Neural progenitor cell (in vitro differentiated cells): Measurements from ENCODE around the gene ANKRD34A. TPM values are rescaled to one million over a fixed set of nuclear protein-coding genes. Genes with fewer than 3 reads are reported as not detected.

ENCODE experiments used
- DNase-seq: peaks from one replicate; pipeline ENCODE4 v3.0.0-alpha.2; 2016; ENCODE audit warnings: low spot score
- H2AFZ ChIP-seq: fragments of 200-600 bp; sonication (generic); replicated peaks from 2 replicates; pipeline ENCODE4 v1.6.1; 2016; ENCODE audit warnings: antibody characterized with exemption
- H3F3A ChIP-seq: fragments of 200-600 bp; sonication (generic); 2 replicates; pipeline ENCODE4 v1.6.1; 2016; ENCODE audit warnings: antibody characterized with exemption, low read depth
- H3K27ac ChIP-seq: fragments of 200-600 bp; sonication (generic); 2 replicates; pipeline ENCODE4 v1.5.1; 2016; ENCODE audit warnings: mild to moderate bottlenecking
- H3K27me3 ChIP-seq: fragments of 200-600 bp; sonication (generic); 2 replicates; pipeline ENCODE4 v1.6.1; 2016; ENCODE audit warnings: mild to moderate bottlenecking, moderate library complexity
- H3K36me3 ChIP-seq: fragments of 200-600 bp; sonication (generic); 2 replicates; pipeline ENCODE4 v1.5.1; 2016
- H3K4me1 ChIP-seq: fragments of 200-600 bp; sonication (generic); 2 replicates; pipeline ENCODE4 v1.6.1; 2016; ENCODE audit warnings: mixed run types
- H3K4me2 ChIP-seq: fragments of 200-600 bp; sonication (generic); 2 replicates; pipeline ENCODE4 v1.6.1; 2016
- H3K4me3 ChIP-seq: fragments of 200-600 bp; sonication (generic); 2 replicates; pipeline ENCODE4 v1.5.1; 2016
- H3K79me2 ChIP-seq: fragments of 200-600 bp; sonication (generic); 2 replicates; pipeline ENCODE4 v1.6.1; 2016; ENCODE audit warnings: low read depth
- H3K9ac ChIP-seq: fragments of 200-600 bp; sonication (generic); 2 replicates; pipeline ENCODE4 v1.6.1; 2016
- H3K9me3 ChIP-seq: fragments of 200-600 bp; sonication (generic); 2 replicates; pipeline ENCODE4 v1.5.1; 2016; ENCODE audit warnings: low read depth
- H4K20me1 ChIP-seq: fragments of 200-600 bp; sonication (generic); 2 replicates; pipeline ENCODE4 v1.6.1; 2016; ENCODE audit warnings: low read depth
- H3K27ac Mint-ChIP-seq: 3 replicates; pipeline ENCODE4 v1.8.0; 2021; ENCODE audit warnings: mixed read lengths
- H3K27me3 Mint-ChIP-seq: 2 replicates; pipeline ENCODE4 v1.8.0; 2022; ENCODE audit warnings: low read depth, mild to moderate bottlenecking, inconsistent platforms, moderate library complexity, mixed read lengths; ENCODE audit not compliant: insufficient read depth
- H3K36me3 Mint-ChIP-seq: 3 replicates; pipeline ENCODE4 v1.8.0; 2021; ENCODE audit warnings: mixed read lengths
- H3K4me1 Mint-ChIP-seq: 3 replicates; pipeline ENCODE4 v1.8.0; 2021; ENCODE audit warnings: mixed read lengths
- H3K4me3 Mint-ChIP-seq: 3 replicates; pipeline ENCODE4 v1.8.0; 2021; ENCODE audit warnings: mild to moderate bottlenecking, moderate library complexity, mixed read lengths
- H3K9me3 Mint-ChIP-seq: 3 replicates; pipeline ENCODE4 v1.8.0; 2020; ENCODE audit warnings: mixed read lengths
- EZH2 ChIP-seq: fragments of 200-600 bp; sonication (generic); IDR thresholded peaks from 2 replicates; pipeline ENCODE4 v1.6.1; 2017; ENCODE audit warnings: antibody characterized with exemption, mild to moderate bottlenecking, moderate library complexity
- EZH2phosphoT487 ChIP-seq: fragments of 200-600 bp; sonication (generic); IDR thresholded peaks from 2 replicates; pipeline ENCODE4 v1.6.1; 2017; ENCODE audit warnings: antibody characterized with exemption
- total RNA-seq: library from RNA; depleted of rRNA; stranded (reverse); fragments of >200 nt; gene quantifications from 2 replicates; pipeline ENCODE4 v1.2.3, GENCODE V29; 2015; ENCODE audit warnings: low replicate concordance
- TF ChIP-seq, protein P1 (sequence below): fragments of 200-600 bp; sonication (generic); IDR thresholded peaks from 2 replicates; pipeline ENCODE4 v1.5.1; 2017; ENCODE audit warnings: antibody characterized with exemption, mild to moderate bottlenecking

Gene ANKRD34A
- total RNA-seq, 1 donor from 2014 or later: 0.06 TPM

GRCh38 chr1:145949219-145949618 lies 15.2 kb downstream of the ANKRD34A start:
- Histone ChIP-seq H3K79me2 (no peaks in the 10 kb centered on the region), H4K20me1 (no peaks in the 10 kb centered on the region)
- TF ChIP-seq EZH2phosphoT487 (no peak), EZH2 (no peak)
- TF ChIP-seq, protein P1, sequence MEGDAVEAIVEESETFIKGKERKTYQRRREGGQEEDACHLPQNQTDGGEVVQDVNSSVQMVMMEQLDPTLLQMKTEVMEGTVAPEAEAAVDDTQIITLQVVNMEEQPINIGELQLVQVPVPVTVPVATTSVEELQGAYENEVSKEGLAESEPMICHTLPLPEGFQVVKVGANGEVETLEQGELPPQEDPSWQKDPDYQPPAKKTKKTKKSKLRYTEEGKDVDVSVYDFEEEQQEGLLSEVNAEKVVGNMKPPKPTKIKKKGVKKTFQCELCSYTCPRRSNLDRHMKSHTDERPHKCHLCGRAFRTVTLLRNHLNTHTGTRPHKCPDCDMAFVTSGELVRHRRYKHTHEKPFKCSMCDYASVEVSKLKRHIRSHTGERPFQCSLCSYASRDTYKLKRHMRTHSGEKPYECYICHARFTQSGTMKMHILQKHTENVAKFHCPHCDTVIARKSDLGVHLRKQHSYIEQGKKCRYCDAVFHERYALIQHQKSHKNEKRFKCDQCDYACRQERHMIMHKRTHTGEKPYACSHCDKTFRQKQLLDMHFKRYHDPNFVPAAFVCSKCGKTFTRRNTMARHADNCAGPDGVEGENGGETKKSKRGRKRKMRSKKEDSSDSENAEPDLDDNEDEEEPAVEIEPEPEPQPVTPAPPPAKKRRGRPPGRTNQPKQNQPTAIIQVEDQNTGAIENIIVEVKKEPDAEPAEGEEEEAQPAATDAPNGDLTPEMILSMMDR: no peak

GRCh38 chr1:145947551-145947950 lies 16.8 kb downstream of the ANKRD34A start:
- Histone ChIP-seq H3K4me1 (no peaks in the 10 kb centered on the region), H2AFZ (no peak overlapping the region), H3K27me3 (no peaks in the 10 kb centered on the region), H3K4me3 (no peak overlapping the region), H3K9ac (no peak overlapping the region), H3K4me2 (no peak overlapping the region), H3K79me2 (no peaks in the 10 kb centered on the region), H4K20me1 (no peaks in the 10 kb centered on the region), H3K36me3 (no peaks in the 10 kb centered on the region), H3K9me3 (no peaks in the 10 kb centered on the region), H3F3A (no peaks in the 10 kb centered on the region), H3K27ac (no peak overlapping the region)
- no peaks in the 10 kb centered on the region for H3K27me3 Mint-ChIP-seq
- peaks cover 22% of the 10 kb centered on the region for H3K36me3 Mint-ChIP-seq
- DNase-seq: no peak
- H3K4me3 Mint-ChIP-seq: no peak overlapping the region
- no peak for TF ChIP-seq EZH2phosphoT487
- no peak for TF ChIP-seq EZH2
- no peak overlapping the region for H3K27ac Mint-ChIP-seq
- peaks cover 26% of the 10 kb centered on the region for H3K4me1 Mint-ChIP-seq
- H3K9me3 Mint-ChIP-seq: no peaks in the 10 kb centered on the region

More at GRCh38 chr1:145949219-145949618, 15.2 kb downstream of the ANKRD34A start:
- Histone ChIP-seq H3K4me2 (no peak overlapping the region), H3K4me1 (no peaks in the 10 kb centered on the region), H3K9me3 (no peaks in the 10 kb centered on the region), H3K4me3 (no peak overlapping the region), H2AFZ (no peak overlapping the region), H3K27ac (no peak overlapping the region), H3K36me3 (no peaks in the 10 kb centered on the region), H3F3A (no peaks in the 10 kb centered on the region), H3K27me3 (no peaks in the 10 kb centered on the region), H3K9ac (no peak overlapping the region)
- H3K9me3 Mint-ChIP-seq: no peaks in the 10 kb centered on the region
- peaks cover 28% of the 10 kb centered on the region for H3K4me1 Mint-ChIP-seq
- peaks cover 19% of the 10 kb centered on the region for H3K36me3 Mint-ChIP-seq
- H3K4me3 Mint-ChIP-seq: no peak overlapping the region
- H3K27me3 Mint-ChIP-seq: no peaks in the 10 kb centered on the region
- no peak overlapping the region for H3K27ac Mint-ChIP-seq
- DNase-seq: no peak

DNA sequence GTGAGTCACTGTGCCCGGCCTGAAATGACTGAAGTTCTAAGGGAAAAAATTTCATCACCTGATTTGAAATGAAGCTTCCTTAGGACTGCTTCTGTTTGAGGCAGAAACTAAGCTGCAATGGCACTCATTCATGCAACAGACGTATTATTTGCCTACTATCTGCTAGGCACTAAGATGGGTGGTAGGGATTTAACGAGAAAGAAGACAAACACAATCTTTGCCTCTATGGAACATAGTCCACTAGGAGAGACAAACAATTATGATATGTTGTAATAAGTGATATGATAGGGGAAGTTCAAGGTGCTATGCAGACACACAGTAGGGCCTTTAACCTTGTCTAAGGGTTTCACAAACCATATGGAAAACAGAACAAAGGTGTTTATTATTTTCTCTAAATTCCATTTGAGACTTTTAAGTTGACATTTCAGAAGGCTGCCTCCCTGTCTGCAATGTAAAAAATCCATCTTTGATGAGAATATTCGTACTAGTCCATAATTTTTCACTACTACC lies 17.8 kb downstream of the ANKRD34A start:
- no peaks in the 10 kb centered on the region for H3K4me1 ChIP-seq
- H3K27me3 ChIP-seq: no peaks in the 10 kb centered on the region
- no peak overlapping the region for H3K4me2 ChIP-seq
- Mint-ChIP-seq H3K27ac (no peak overlapping the region), H3K4me1 (peaks cover 18% of the 10 kb centered on the region), H3K4me3 (no peak overlapping the region), H3K36me3 (peaks cover 23% of the 10 kb centered on the region), H3K9me3 (no peaks in the 10 kb centered on the region), H3K27me3 (no peaks in the 10 kb centered on the region)
- H3K36me3 ChIP-seq: no peaks in the 10 kb centered on the region
- no peaks in the 10 kb centered on the region for H4K20me1 ChIP-seq
- no peak overlapping the region for H3K9ac ChIP-seq
- TF ChIP-seq EZH2 (no peak), EZH2phosphoT487 (no peak)
- TF ChIP-seq, protein P1: no peak
- no peak overlapping the region for H3K4me3 ChIP-seq
- no peaks in the 10 kb centered on the region for H3K9me3 ChIP-seq
- H2AFZ ChIP-seq: no peak overlapping the region
- H3K79me2 ChIP-seq: no peaks in the 10 kb centered on the region
- no peak overlapping the region for H3K27ac ChIP-seq
- no peaks in the 10 kb centered on the region for H3F3A ChIP-seq
- DNase-seq: no peak

DNA sequence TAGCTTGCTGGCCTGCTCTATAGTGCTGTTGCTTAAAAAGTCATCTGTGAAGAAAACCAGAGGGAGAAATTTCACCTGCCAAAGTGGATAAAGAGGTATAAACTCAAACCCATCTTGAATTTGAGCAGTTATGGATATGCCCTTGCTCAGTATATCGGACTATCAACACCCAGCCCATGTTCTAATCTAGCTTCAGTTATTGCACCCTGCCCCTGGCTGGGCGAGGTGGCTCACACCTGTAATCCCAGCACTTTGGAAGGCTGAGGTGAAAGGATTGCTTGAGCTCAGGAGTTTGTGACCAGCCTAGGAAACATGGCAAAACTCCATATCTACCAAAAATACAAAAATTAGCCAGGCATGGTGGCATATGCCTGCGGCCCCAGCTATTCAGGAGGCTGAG lies 19.8 kb downstream of the ANKRD34A start:
- Mint-ChIP-seq H3K4me1 (peaks cover 4% of the 10 kb centered on the region), H3K4me3 (no peak overlapping the region), H3K27ac (no peak overlapping the region), H3K27me3 (no peaks in the 10 kb centered on the region), H3K36me3 (peaks cover 23% of the 10 kb centered on the region), H3K9me3 (no peaks in the 10 kb centered on the region)
- TF ChIP-seq EZH2 (no peak), EZH2phosphoT487 (no peak)
- TF ChIP-seq, protein P1: no peak
- Histone ChIP-seq H3K4me2 (no peak overlapping the region), H3K79me2 (no peaks in the 10 kb centered on the region), H3K9ac (no peak overlapping the region), H3K4me1 (no peaks in the 10 kb centered on the region), H2AFZ (no peak overlapping the region), H3K27me3 (no peaks in the 10 kb centered on the region), H3F3A (no peaks in the 10 kb centered on the region), H4K20me1 (no peaks in the 10 kb centered on the region), H3K9me3 (no peaks in the 10 kb centered on the region), H3K4me3 (no peak overlapping the region), H3K27ac (no peak overlapping the region), H3K36me3 (no peaks in the 10 kb centered on the region)
- no peak for DNase-seq
